ENCODE measurements around the gene TPSAB1. TPM values are rescaled to one million over a fixed set of nuclear protein-coding genes. Genes with fewer than 3 reads are reported as not detected.

TPSAB1 gene
- total RNA-seq, 1 experiment from 2014 or later = not detected

DNA sequence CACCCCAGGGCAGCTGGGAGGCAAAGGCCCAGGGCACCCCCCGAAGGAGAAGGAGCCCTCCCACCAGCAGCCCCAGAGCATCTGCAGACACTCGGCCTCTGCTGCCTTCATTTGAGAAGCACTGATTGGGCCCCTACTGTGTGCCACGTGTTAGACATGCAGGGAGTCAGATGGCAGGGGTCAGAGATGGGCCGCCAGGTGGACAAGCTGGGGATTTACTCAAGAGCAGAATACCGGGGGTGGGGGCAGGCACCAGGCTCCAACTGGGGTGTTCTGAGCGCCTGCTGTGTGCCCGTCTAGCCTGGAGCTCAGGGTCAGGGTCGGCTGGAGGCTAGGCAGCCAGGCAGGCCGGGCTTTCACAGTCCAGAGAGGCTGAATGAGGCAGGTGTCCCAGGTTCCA is 34.2 kb upstream of the TPSAB1 start:
- no peak for TF ChIP-seq CTCF (IDR thresholded peaks at IDR 0.05; ENCODE audit: unreplicated experiment)
- Mint-ChIP-seq H3K27me3 (ENCODE audit: insufficient read depth, unreplicated experiment) (peaks cover 22% of the 10 kb centered on the region), H3K4me1 (ENCODE audit: insufficient read depth, unreplicated experiment) (no peaks in the 10 kb centered on the region), H3K4me3 (ENCODE audit: unreplicated experiment) (no peak overlapping the region), H3K36me3 (ENCODE audit: insufficient read depth, unreplicated experiment) (no peaks in the 10 kb centered on the region), H3K27ac (ENCODE audit: low read depth, unreplicated experiment) (no peak overlapping the region), H3K9me3 (ENCODE audit: unreplicated experiment) (no peaks in the 10 kb centered on the region)
- intact Hi-C loops (cut with micrococcal nuclease) = no loop called here
- no TSS peak for BruUV-seq (replicated peaks)
- DNase-seq (ENCODE audit: unreplicated experiment) = no peak
- POLR2A ChIA-PET = no interaction called here
- CTCF ChIA-PET = no interaction called here

GRCh38 chr16:1206786-1207185 is 33.7 kb upstream of the TPSAB1 start:
- no peak for DNase-seq (ENCODE audit: unreplicated experiment)
- no peaks in the 10 kb centered on the region for H3K9me3 Mint-ChIP-seq (ENCODE audit: unreplicated experiment)
- peaks cover 22% of the 10 kb centered on the region for H3K27me3 Mint-ChIP-seq (ENCODE audit: insufficient read depth, unreplicated experiment)
- H3K4me3 Mint-ChIP-seq (ENCODE audit: unreplicated experiment) = no peak overlapping the region
- TF ChIP-seq CTCF (IDR thresholded peaks at IDR 0.05; ENCODE audit: unreplicated experiment) = no peak
- ChIA-PET POLR2A (no interaction called here), CTCF (no interaction called here)
- H3K36me3 Mint-ChIP-seq (ENCODE audit: insufficient read depth, unreplicated experiment) = no peaks in the 10 kb centered on the region
- H3K4me1 Mint-ChIP-seq (ENCODE audit: insufficient read depth, unreplicated experiment) = no peaks in the 10 kb centered on the region
- no peak overlapping the region for H3K27ac Mint-ChIP-seq (ENCODE audit: low read depth, unreplicated experiment)
- intact Hi-C loops (cut with micrococcal nuclease) = no loop called here
- no TSS peak for BruUV-seq (replicated peaks)

- BruUV-seq (replicated peaks) = no TSS peak
- H3K4me3 Mint-ChIP-seq (ENCODE audit: unreplicated experiment) = no peak overlapping the region
- H3K27me3 Mint-ChIP-seq (ENCODE audit: insufficient read depth, unreplicated experiment) = peaks cover 22% of the 10 kb centered on the region
- intact Hi-C loops (cut with micrococcal nuclease) = no loop called here
- DNase-seq (ENCODE audit: unreplicated experiment) = no peak
- POLR2A ChIA-PET = no interaction called here
- CTCF ChIA-PET = interaction anchor here (0.6 to 0.7 kb wide), 2 partner anchors 233 to 355 kb away, joined by 3 to 5 read pairs; no protein-coding TSS in a partner anchor
- no peak for TF ChIP-seq CTCF (IDR thresholded peaks at IDR 0.05; ENCODE audit: unreplicated experiment)
- H3K36me3 Mint-ChIP-seq (ENCODE audit: insufficient read depth, unreplicated experiment) = no peaks in the 10 kb centered on the region
- no peaks in the 10 kb centered on the region for H3K4me1 Mint-ChIP-seq (ENCODE audit: insufficient read depth, unreplicated experiment)
- H3K27ac Mint-ChIP-seq (ENCODE audit: low read depth, unreplicated experiment) = no peak overlapping the region
- no peaks in the 10 kb centered on the region for H3K9me3 Mint-ChIP-seq (ENCODE audit: unreplicated experiment)
Observed at GRCh38 chr16:1208239-1208830, 32.2 kb upstream of the TPSAB1 start.

DNA sequence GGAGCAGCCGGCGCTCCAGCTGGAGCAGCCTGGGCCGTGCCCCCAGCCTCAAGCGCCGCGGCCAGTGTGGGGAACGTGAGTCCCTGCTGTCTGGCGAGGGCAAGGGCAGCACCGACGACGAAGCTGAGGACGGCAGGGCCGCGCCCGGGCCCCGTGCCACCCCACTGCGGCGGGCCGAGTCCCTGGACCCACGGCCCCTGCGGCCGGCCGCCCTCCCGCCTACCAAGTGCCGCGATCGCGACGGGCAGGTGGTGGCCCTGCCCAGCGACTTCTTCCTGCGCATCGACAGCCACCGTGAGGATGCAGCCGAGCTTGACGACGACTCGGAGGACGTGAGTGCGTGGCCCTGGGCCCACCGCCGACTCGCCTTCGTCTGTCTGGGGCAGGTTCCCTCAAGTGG is 31.4 kb upstream of the TPSAB1 start:
- no TSS peak for BruUV-seq (replicated peaks)

More for the DNA sequence above, 31.4 kb upstream of the TPSAB1 start:
- Mint-ChIP-seq H3K27me3 (ENCODE audit: insufficient read depth, unreplicated experiment) (peaks cover 22% of the 10 kb centered on the region), H3K36me3 (ENCODE audit: insufficient read depth, unreplicated experiment) (no peaks in the 10 kb centered on the region), H3K4me3 (ENCODE audit: unreplicated experiment) (no peak overlapping the region), H3K9me3 (ENCODE audit: unreplicated experiment) (no peaks in the 10 kb centered on the region), H3K4me1 (ENCODE audit: insufficient read depth, unreplicated experiment) (no peaks in the 10 kb centered on the region), H3K27ac (ENCODE audit: low read depth, unreplicated experiment) (no peak overlapping the region)
- no peak for DNase-seq (ENCODE audit: unreplicated experiment)
- ChIA-PET POLR2A (no interaction called here), CTCF (interaction anchor here (0.6 kb wide), 1 partner anchor 234 kb away, joined by 5 read pairs; no protein-coding TSS in a partner anchor)
- TF ChIP-seq CTCF (IDR thresholded peaks at IDR 0.05; ENCODE audit: unreplicated experiment) = no peak
- intact Hi-C loops (cut with micrococcal nuclease) = no loop called here

Data from MCF 10A (cell line).